Astrocyte (in vitro differentiated cells and primary cell): ENCODE data around the gene IQSEC3. TPM values are rescaled to one million over a fixed set of nuclear protein-coding genes. Genes with fewer than 3 reads are reported as not detected.
"Not testable (repeated sequence)": the region's sequence is repeated elsewhere in the genome, so short reads cannot be mapped to it uniquely, and the experiment has no call there.

Experiments used
- DNase-seq: peaks from one replicate; pipeline ENCODE4 v3.0.0-alpha.2; 2010; ENCODE audit warnings: low read depth
- FAIRE-seq: peaks from 2 replicates; lab custom pipeline; 2011; peaks lifted over from hg19 to GRCh38; lab: Jason Lieb, UNC
- H2AFZ ChIP-seq: 2 replicates; pipeline ENCODE4 v1.6.0; 2012; ENCODE audit warnings: low read depth, low read length, inconsistent platforms
- H3K27ac ChIP-seq: 2 replicates; pipeline ENCODE4 v1.5.1; 2011; ENCODE audit warnings: low read depth, low read length, inconsistent platforms
- H3K27me3 ChIP-seq: 2 replicates; pipeline ENCODE4 v1.6.0; 2011; ENCODE audit warnings: low read length, inconsistent platforms; ENCODE audit not compliant: insufficient read depth
- H3K36me3 ChIP-seq: 2 replicates; pipeline ENCODE4 v1.5.1; 2011; ENCODE audit warnings: low read length, inconsistent platforms; ENCODE audit not compliant: insufficient read depth
- H3K4me1 ChIP-seq: 2 replicates; pipeline ENCODE4 v1.5.1; 2011; ENCODE audit warnings: low read length, inconsistent platforms; ENCODE audit not compliant: insufficient read depth
- H3K4me2 ChIP-seq: 2 replicates; pipeline ENCODE4 v1.6.0; 2012; ENCODE audit warnings: low read length, inconsistent platforms
- H3K4me3 ChIP-seq: 2 replicates; pipeline ENCODE4 v1.5.1; 2011; ENCODE audit warnings: low read depth, mild to moderate bottlenecking, low read length, inconsistent platforms; ENCODE audit not compliant: insufficient read depth
- H3K79me2 ChIP-seq: 2 replicates; pipeline ENCODE4 v1.6.0; 2012; ENCODE audit warnings: mild to moderate bottlenecking, low read length, inconsistent platforms; ENCODE audit not compliant: insufficient read depth
- H3K9ac ChIP-seq: 2 replicates; pipeline ENCODE4 v1.6.0; 2012; ENCODE audit warnings: mild to moderate bottlenecking, low read length, inconsistent platforms
- H3K9me3 ChIP-seq: 2 replicates; pipeline ENCODE4 v1.5.1; 2012; ENCODE audit warnings: low read depth, mild to moderate bottlenecking, low read length, inconsistent platforms; ENCODE audit not compliant: insufficient read depth
- H4K20me1 ChIP-seq: 2 replicates; pipeline ENCODE4 v1.6.0; 2012; ENCODE audit warnings: low read length, inconsistent platforms; ENCODE audit not compliant: insufficient read depth
- H3K27ac Mint-ChIP-seq: one replicate; pipeline ENCODE4 v1.8.0; 2021; ENCODE audit warnings: mild to moderate bottlenecking, mixed read lengths; ENCODE audit not compliant: unreplicated experiment
- H3K27me3 Mint-ChIP-seq: one replicate; pipeline ENCODE4 v1.8.0; 2021; ENCODE audit warnings: low read depth, mixed read lengths; ENCODE audit not compliant: unreplicated experiment
- H3K36me3 Mint-ChIP-seq: one replicate; pipeline ENCODE4 v1.8.0; 2021; ENCODE audit warnings: low read depth, mixed read lengths; ENCODE audit not compliant: unreplicated experiment
- H3K4me1 Mint-ChIP-seq: one replicate; pipeline ENCODE4 v1.8.0; 2021; ENCODE audit warnings: low read depth, mixed read lengths; ENCODE audit not compliant: unreplicated experiment
- H3K4me3 Mint-ChIP-seq: one replicate; pipeline ENCODE4 v1.8.0; 2021; ENCODE audit warnings: mild to moderate bottlenecking, moderate library complexity, mixed read lengths; ENCODE audit not compliant: unreplicated experiment
- H3K9me3 Mint-ChIP-seq: one replicate; pipeline ENCODE4 v1.8.0; 2021; ENCODE audit warnings: mild to moderate bottlenecking, mixed read lengths; ENCODE audit not compliant: unreplicated experiment
- EZH2 ChIP-seq: IDR thresholded peaks from 2 replicates; pipeline ENCODE4 v1.6.1; 2012; ENCODE audit warnings: mild to moderate bottlenecking, low read length, inconsistent platforms; ENCODE audit not compliant: insufficient read depth
- total RNA-seq: library from RNA; stranded (reverse); gene quantifications from 2 replicates; pipeline ENCODE4 v1.2.1, GENCODE V29; 2021
- TF ChIP-seq, protein P1 (sequence below): IDR thresholded peaks from 2 replicates; pipeline ENCODE4 v1.5.1; 2011; ENCODE audit warnings: low read depth, mild to moderate bottlenecking, inconsistent platforms, low read length, moderate library complexity; ENCODE audit not compliant: insufficient read depth

The IQSEC3 gene
- total RNA-seq, 1 donor from 2014 or later = 0.34 TPM

DNA sequence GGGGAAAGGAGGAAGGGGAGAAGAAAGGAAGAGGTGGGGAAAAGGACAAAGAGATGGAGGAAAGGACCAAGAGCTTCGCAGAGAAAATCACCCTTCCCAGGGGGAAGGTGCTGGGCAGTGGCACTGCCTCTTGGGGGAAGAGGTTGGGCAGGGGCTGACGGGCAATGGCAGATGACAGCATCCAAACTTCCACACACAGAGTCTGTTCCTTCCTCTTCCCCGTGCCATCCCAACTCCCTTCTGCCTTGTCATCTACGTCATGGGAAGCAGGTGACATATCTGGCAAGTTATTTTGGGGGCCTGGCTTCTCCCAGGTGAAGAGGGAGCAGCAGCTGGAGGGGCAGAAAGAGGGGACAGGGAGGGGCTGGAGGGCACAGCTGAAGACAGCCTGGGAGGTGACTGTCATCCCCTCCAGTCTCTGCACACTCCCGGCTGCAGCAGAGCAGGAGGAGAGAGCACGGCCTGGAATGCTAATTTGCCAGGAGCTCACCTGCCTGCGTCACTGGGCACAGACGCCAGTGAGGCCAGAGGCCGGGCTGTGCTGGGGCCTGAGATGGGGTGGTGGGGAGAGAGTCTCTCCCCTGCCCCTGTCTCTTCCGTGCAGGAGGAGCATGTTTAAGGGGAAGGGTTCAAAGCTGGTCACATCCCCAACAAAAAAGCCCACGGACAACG, 43.9 kb upstream of the IQSEC3 start:
- H3K27ac Mint-ChIP-seq = no peak overlapping the region
- TF ChIP-seq EZH2 = no peak
- TF ChIP-seq, protein P1, sequence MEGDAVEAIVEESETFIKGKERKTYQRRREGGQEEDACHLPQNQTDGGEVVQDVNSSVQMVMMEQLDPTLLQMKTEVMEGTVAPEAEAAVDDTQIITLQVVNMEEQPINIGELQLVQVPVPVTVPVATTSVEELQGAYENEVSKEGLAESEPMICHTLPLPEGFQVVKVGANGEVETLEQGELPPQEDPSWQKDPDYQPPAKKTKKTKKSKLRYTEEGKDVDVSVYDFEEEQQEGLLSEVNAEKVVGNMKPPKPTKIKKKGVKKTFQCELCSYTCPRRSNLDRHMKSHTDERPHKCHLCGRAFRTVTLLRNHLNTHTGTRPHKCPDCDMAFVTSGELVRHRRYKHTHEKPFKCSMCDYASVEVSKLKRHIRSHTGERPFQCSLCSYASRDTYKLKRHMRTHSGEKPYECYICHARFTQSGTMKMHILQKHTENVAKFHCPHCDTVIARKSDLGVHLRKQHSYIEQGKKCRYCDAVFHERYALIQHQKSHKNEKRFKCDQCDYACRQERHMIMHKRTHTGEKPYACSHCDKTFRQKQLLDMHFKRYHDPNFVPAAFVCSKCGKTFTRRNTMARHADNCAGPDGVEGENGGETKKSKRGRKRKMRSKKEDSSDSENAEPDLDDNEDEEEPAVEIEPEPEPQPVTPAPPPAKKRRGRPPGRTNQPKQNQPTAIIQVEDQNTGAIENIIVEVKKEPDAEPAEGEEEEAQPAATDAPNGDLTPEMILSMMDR = no peak
- no peaks in the 10 kb centered on the region for H3K27me3 ChIP-seq
- peaks cover 24% of the 10 kb centered on the region for H4K20me1 ChIP-seq
- H2AFZ ChIP-seq = no peak overlapping the region
- no peak overlapping the region for H3K4me3 ChIP-seq
- H3K36me3 Mint-ChIP-seq = peaks cover 15% of the 10 kb centered on the region
- H3K27me3 Mint-ChIP-seq = no peaks in the 10 kb centered on the region
- H3K27ac ChIP-seq = no peak overlapping the region
- no peaks in the 10 kb centered on the region for H3K79me2 ChIP-seq
- no peaks in the 10 kb centered on the region for H3K9me3 Mint-ChIP-seq
- no peak overlapping the region for H3K4me3 Mint-ChIP-seq
- no peak overlapping the region for H3K9ac ChIP-seq
- DNase-seq (no peak), FAIRE-seq (no peak)
- H3K9me3 ChIP-seq = no peaks in the 10 kb centered on the region
- H3K36me3 ChIP-seq = peaks cover 12% of the 10 kb centered on the region
- H3K4me1 ChIP-seq = no peaks in the 10 kb centered on the region
- no peak overlapping the region for H3K4me2 ChIP-seq
- no peaks in the 10 kb centered on the region for H3K4me1 Mint-ChIP-seq

DNA sequence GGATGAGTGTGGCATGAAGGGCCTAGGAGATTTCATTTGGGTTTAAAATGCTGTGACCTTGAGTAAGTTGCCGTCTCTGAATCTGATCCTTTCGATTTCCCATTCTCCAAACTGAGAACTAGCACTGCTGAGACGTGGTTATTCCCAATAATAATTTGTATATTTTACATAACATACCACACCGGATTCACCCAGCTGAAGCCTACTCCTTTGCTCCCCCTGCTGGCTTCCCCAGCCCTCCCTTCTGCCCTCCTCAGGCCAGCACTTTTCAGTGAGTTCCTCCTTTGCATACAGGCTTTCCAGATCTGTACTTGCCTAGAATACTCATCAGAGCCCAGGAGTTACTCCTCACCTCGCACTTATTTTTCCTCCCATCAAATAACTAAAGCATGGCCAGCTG, 38.7 kb upstream of the IQSEC3 start:
- H3K79me2 ChIP-seq, H3K9me3 Mint-ChIP-seq, H3K4me1 Mint-ChIP-seq, H3K36me3 Mint-ChIP-seq, H3K27ac ChIP-seq, H3K9ac ChIP-seq, H3K9me3 ChIP-seq, H3K4me3 Mint-ChIP-seq, H3K4me2 ChIP-seq, H3K27me3 Mint-ChIP-seq, H3K27ac Mint-ChIP-seq, H4K20me1 ChIP-seq, H3K36me3 ChIP-seq, H3K4me1 ChIP-seq, H2AFZ ChIP-seq, FAIRE-seq, DNase-seq, H3K4me3 ChIP-seq, H3K27me3 ChIP-seq: not testable (repeated sequence)

DNA sequence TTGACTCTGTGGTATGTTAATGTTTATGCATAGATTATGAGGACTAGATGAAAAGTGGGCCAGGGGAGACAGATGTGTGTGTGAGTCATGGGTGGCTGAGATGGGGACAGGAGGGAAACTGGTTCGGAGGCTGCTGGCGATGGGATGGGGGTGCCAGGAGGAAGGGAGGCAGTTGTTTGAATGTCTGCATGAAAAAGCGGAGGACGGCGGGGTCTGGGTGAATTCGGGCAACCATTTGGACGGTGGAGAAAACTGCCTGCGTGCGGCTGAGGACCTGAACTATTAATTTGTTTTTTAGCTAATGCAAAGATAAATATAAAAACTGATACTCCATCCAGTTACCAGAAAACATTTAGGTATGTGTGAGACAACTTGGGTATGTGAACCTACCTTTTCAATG, 27.8 kb upstream of the IQSEC3 start:
- FAIRE-seq, H3K9me3 Mint-ChIP-seq, H3K9me3 ChIP-seq: not testable (repeated sequence)

DNA sequence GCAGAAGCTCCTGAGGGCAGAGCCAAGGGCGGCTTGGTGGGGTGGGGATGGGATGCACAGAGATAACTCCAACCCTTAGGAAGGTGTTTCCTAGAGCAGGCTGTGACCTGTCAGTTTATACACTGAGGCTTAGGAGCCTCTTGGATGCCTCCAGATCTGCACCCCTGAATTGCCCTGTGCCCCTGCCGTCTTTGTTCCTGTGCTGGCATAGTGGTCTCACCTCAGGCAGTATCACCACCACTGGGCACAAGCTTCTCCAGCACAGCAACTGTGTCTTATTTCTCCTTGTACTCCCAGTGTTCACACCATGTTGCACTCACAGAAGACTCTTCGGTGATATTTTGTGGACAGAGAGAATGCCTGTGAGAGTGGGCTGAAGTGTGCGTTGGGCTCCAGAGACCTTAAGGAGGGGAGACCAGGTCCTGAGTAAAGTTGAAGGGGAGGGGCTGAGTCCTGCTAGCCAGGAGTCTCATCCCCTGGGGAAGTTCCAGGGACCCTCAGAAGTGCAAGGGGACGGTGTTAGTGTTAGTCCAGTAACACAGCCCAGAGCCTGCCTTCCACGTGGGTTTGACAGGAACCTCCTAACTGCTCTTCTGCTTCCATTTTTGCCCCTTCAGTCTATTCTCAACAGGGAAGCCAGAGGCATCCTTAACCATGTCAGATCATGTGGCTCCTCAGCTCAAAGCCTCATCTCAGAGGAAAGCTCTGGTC, 26.9 kb upstream of the IQSEC3 start:
- H4K20me1 ChIP-seq, H3K4me3 Mint-ChIP-seq, H3K27ac ChIP-seq, H3K36me3 Mint-ChIP-seq, H3K36me3 ChIP-seq, H3K9ac ChIP-seq, H2AFZ ChIP-seq, H3K4me1 ChIP-seq, DNase-seq, H3K27ac Mint-ChIP-seq, FAIRE-seq, H3K4me3 ChIP-seq, H3K4me1 Mint-ChIP-seq, H3K79me2 ChIP-seq, H3K27me3 ChIP-seq, H3K9me3 ChIP-seq, H3K4me2 ChIP-seq, H3K9me3 Mint-ChIP-seq: not testable (repeated sequence)
- H3K27me3 Mint-ChIP-seq = peaks cover 13% of the 10 kb centered on the region

More for the DNA sequence above, 27.8 kb upstream of the IQSEC3 start:
- H3K4me1 Mint-ChIP-seq, H3K36me3 ChIP-seq, H3K27me3 ChIP-seq, H2AFZ ChIP-seq, H3K27ac ChIP-seq, H3K27me3 Mint-ChIP-seq, H3K36me3 Mint-ChIP-seq, H3K79me2 ChIP-seq, H3K4me3 Mint-ChIP-seq, H4K20me1 ChIP-seq, DNase-seq, H3K4me3 ChIP-seq, H3K27ac Mint-ChIP-seq, H3K4me1 ChIP-seq, H3K4me2 ChIP-seq, H3K9ac ChIP-seq: not testable (repeated sequence)

DNA sequence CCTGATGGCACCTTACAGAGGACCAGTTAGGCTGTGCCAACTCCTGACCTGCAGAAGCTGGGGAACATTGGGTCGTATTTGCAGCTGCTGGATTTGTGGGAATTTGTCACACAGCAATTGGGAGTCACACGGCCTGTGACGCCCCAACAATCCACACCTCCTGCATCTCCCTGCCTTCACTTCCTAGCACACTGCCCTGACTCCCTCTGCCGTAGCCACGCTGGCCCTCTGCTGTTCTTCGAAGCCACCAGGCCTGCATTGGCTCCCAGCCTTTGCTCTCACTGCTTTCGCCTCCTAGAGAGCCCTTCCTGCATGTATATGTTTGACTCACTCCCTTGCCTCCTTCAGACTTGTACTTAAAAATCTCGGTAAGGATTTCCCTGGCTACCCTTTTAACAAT, 22.2 kb upstream of the IQSEC3 start:
- not testable (repeated sequence) for H3K4me1 Mint-ChIP-seq, H4K20me1 ChIP-seq, H3K4me1 ChIP-seq, H3K4me2 ChIP-seq, H3K27ac Mint-ChIP-seq, H3K9me3 Mint-ChIP-seq, H3K4me3 Mint-ChIP-seq, H2AFZ ChIP-seq, H3K4me3 ChIP-seq, H3K27me3 ChIP-seq, H3K27ac ChIP-seq, H3K36me3 Mint-ChIP-seq, H3K9me3 ChIP-seq, FAIRE-seq, DNase-seq, H3K9ac ChIP-seq, H3K79me2 ChIP-seq, H3K36me3 ChIP-seq
- peaks cover 36% of the 10 kb centered on the region for H3K27me3 Mint-ChIP-seq
